Mesenteric fat pad (tissue), 1 donor: Measurements from ENCODE around the gene IMPDH1. TPM values are rescaled to one million over a fixed set of nuclear protein-coding genes. Genes with fewer than 3 reads are reported as not detected.

Experiments used
- DNase-seq: peaks from one replicate; pipeline ENCODE4 v3.0.0-alpha.2; 2020; ENCODE audit warnings: low spot score
- total RNA-seq: library from RNA; stranded (reverse); fragmentation: NEBNext Ultra II Directional; extraction: Animal tissue kit (Norgen Biotek cat#: 25700); gene quantifications from one replicate; pipeline ENCODE4 v1.2.1, GENCODE V29; 2021
- donor health status: DM: yes; HTN: yes; CAD: no.

IMPDH1 gene
- total RNA-seq, 1 donor from 2014 or later: 146 TPM

GRCh38 chr7:128389618-128390329 is 20.0 kb downstream of the IMPDH1 start:
- no peak for DNase-seq

GRCh38 chr7:128389085-128389617 is 20.6 kb downstream of the IMPDH1 start:
- DNase-seq: no peak

DNA sequence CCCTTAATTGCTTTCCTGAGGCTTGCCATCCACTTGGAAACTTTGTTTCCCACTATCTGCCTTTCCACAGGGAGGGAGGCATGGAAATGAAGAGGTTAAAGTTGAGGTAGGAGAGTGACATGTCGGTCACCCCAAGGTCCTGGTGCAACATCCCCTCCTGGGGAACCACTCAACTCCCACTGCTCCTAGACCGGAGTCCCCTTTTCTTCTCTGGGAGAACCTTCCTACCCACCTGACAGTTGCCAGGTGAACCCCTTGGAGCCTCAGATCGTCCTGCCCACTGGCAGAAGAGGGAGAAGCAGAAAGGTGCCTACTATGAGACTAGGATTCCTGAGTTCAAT is 21.7 kb downstream of the IMPDH1 start:
- DNase-seq: no peak

GRCh38 chr7:128387216-128388144 is 22.3 kb downstream of the IMPDH1 start:
- no peak for DNase-seq

DNA sequence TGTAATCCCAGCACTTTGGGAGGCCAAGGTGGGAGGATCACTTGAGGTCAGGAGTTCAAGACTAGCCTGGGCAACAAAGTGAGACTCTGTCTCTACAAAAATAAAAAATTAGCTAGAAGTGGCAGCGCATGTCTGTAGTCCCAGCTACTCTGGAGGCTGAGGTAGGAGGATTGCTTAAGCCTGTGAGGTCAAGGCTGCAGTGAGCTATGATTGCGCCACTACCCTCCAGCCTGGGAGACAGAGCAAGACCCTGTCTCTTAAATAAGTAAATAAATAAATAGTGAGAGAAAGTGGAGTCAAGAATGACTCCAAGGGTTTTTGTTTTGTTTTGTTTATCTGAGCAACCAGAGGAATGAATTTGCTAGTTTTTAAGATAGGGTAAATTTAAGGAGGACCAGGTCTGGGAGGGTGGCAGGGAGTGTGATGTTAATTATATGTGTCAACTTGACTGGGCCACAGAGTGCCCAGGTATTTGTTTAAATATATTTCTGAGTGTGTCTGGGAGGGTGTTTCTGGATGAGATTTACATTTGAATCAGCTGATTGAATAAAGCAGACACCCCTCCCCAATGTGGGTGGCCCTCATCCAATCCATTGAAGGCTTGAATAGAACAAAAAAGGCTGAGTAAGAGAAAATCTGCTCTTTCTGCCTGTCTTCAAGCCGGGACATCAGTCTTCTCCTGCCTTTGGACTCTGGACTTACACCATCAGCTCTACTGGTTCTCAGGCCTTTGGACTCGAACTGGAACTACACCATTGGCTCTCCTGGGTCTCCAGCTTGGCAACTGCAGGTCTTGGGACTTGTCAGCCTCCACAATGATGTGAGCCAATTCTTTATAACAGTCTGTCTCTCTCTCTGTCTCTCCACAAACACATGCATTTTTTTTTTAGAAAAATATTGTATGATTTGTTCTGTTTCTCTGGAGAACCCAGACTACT is 23.5 kb downstream of the IMPDH1 start:
- DNase-seq: no peak

GRCh38 chr7:128384726-128385125 is 25.1 kb downstream of the IMPDH1 start:
- no peak for DNase-seq

DNA sequence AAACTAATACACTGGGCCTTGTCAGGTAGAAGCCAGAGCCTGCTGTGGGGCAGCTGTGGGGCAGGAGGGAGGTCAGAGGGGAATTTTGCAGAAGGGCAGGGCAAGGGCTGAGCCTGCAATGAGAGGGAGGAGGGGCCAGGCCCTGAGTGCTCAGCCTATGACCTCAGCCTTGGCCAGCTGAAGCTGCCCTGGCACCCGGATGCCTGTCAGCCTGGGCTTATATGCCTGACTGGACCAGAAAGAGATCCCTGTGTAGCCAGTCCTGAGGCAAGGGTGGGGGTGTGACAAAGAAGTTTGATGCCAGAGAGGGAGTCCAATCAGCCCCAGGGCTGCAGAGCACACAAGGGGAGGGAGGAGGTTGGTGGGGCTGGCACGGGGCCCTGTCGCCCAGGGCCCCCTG is 26.0 kb downstream of the IMPDH1 start:
- DNase-seq: no peak

- no peak for DNase-seq
Measured at GRCh38 chr7:128381161-128381821, 28.5 kb downstream of the IMPDH1 start.

DNA sequence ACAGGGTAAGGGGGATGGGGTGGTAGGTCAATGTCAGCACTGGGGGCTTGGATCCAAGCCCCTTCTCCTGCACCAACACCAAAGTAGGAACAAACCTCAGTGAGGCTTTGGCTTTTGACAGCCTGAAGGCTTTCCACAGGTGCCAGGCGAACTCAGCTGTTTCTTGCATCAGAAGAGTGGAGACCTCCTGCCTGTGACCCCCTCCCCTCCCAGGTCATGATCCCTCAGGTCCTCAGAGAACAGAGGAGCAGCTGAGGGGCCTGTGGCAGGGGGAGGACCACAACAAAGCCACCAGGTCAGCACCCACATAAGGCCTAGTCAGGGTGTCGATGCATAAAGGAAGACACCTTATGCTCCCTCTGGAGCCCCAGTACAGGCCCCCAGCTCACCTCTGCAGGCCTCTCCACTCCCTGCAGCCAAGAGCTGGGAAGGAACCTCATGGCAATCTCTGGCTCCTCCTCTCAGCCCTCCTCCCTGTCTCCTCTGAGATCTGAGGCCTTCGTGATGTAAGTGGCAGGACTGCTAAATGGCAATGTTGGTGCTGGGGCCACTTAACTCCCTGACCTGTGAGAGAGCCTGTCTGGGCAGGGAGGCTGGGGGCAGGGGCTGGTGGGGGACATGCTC is 29.2 kb downstream of the IMPDH1 start:
- no peak for DNase-seq

DNA sequence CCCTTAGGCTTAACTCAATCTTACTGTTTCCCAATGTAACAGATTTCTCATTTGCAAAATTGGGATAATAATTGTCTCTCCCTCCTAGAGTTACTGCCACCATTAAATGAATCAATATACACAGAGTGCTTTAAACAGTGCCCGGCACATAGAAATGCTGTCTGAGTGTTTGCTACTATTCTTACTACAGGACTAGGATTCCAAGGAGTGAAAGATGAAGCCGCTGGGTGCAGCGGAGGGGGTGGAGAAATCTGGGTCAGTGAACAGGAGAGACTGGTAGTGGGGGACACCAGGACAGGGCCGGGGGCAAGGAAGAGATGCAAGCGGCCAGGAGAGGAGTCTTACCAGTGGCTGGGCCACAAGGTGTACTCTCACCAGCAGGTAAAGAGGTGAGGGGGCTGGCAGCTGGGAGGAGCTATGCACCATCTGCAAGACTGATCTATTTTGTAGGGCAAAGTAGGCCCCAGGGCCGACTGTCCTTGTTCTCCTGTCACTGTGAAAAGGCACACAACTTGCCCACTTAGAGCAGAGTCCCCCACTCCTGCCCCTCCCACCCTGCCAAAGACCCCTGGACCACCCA is 29.8 kb downstream of the IMPDH1 start:
- no peak for DNase-seq

DNA sequence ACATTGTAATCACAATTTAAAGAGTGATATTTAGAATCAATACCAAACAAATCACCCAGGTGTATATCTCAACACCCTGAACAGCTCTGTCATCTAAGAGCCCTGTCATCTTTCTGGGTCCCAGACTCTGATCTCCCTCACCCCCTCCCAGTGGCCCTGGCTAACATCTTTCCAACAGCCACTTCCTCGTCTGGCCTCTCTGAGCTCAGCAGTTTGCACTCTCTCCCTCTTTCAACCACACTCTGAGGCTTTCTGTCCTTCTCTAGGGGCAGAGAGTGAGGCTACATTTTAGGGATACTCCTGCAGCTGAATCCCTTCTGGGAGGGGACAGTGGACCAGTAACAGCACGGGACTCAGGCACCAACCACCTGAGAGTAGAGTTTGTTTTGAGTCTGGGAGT is 31.1 kb downstream of the IMPDH1 start:
- DNase-seq: no peak

GRCh38 chr7:128376077-128376476 is 33.7 kb downstream of the IMPDH1 start:
- no peak for DNase-seq

GRCh38 chr7:128374041-128374440 is 35.7 kb downstream of the IMPDH1 start:
- DNase-seq: no peak

DNA sequence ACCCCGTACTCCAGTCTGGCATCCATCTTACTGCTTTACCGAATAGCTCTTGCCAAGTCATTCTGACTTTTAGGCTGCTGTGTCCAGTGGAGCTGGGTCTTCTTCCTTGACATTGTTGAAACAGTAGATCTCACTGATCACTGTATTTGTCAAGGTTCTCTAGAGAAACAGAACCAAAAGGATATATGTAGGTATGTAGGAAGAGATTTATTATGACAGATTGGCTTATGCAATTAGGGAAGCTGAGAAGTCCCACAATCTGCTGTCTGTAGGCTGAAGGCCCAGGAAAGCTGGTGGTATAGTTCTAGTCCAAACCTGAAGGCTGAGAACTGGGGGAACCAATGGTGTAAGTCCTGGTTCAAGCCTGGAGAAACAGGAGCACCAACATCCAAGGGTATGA is 36.2 kb downstream of the IMPDH1 start:
- no peak for DNase-seq

- no peak for DNase-seq
Measured at GRCh38 chr7:128370491-128370890, 39.3 kb downstream of the IMPDH1 start.

GRCh38 chr7:128366986-128367385 is 42.8 kb downstream of the IMPDH1 start:
- no peak for DNase-seq

- no peak for DNase-seq
Measured at GRCh38 chr7:128366300-128366699, 43.5 kb downstream of the IMPDH1 start.

DNA sequence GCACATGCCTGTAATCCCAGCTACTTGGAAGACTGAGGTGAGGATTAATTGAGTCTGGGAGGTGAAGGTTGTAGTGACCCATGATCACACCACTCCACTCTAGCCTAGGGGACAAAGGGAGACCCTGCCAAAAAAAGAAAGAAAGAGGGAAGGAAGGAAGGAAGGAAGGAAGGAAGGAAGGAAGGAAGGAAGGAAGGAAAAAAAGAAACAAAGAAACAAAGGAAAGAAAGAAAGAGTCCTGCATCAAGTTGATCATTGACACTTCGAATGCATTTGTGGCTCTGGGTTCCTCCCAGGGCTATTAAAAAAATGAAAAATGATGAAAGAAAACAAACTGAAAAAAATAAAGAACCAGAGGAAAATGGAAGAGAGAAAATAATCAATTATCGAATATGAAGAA is 44.4 kb downstream of the IMPDH1 start:
- no peak for DNase-seq

GRCh38 chr7:128364166-128364870 is 45.5 kb downstream of the IMPDH1 start:
- DNase-seq: no peak
